Measurements from ENCODE around the gene ZNF646. TPM values are rescaled to one million over a fixed set of nuclear protein-coding genes. Genes with fewer than 3 reads are reported as not detected.

Gene ZNF646
- total RNA-seq, 4 donors from 2014 or later = 3.3 to 17.3 (median 15.1) TPM

GRCh38 chr16:31133046-31133501 lies 58.9 kb downstream of the ZNF646 start:
- peaks cover 0 to 11% of the 10 kb centered on the region in 2 donors for H3K4me1 ChIP-seq
- H3K9me3 ChIP-seq = no peaks in the 10 kb centered on the region
- no peaks in the 10 kb centered on the region for H3K27me3 ChIP-seq
- no peak overlapping the region for H3K27ac ChIP-seq
- H3K4me3 ChIP-seq = no peak overlapping the region
- DNase-seq = no peak
- TF ChIP-seq POLR2A (IDR thresholded peaks at IDR 0.05) (no peak), CTCF (IDR thresholded peaks at IDR 0.05) (no peak)
- H3K36me3 ChIP-seq = no peaks in the 10 kb centered on the region
- intact Hi-C loops (cut with DNase I; ENCODE audit: low total_unique reads) = no loop called here

Other genes starting within 250 kb of the ZNF646 start
- 10 to 100 TPM; 16.5 to 44.8 (median 35.2) TPM for gene BCL7C, start 180.3 kb upstream of the ZNF646 start, total RNA-seq
- gene CTF1, start 177.8 kb upstream of the ZNF646 start, total RNA-seq = 10 to 100 TPM in 2 of 4 donors, 1 to 10 TPM in 1, not detected in 1; 2.3 to 20.6 (median 13.8) TPM
- 10 to 100 TPM in 3 of 4 donors, 1 to 10 TPM in 1; 3.8 to 25.4 (median 19.0) TPM for gene FBXL19, start 150.8 kb upstream of the ZNF646 start, total RNA-seq
- gene ORAI3, start 125.4 kb upstream of the ZNF646 start, total RNA-seq = 10 to 100 TPM; 21.7 to 65.0 (median 27.9) TPM
- 10 to 100 TPM in 1 of 4 donors, 1 to 10 TPM in 3; 2.1 to 31.7 (median 3.5) TPM for gene SETD1A, start 116.7 kb upstream of the ZNF646 start, total RNA-seq
- 10 to 100 TPM in 2 of 4 donors, 1 to 10 TPM in 2; 7.2 to 18.0 (median 11.3) TPM for gene HSD3B7, start 89.2 kb upstream of the ZNF646 start, total RNA-seq
- 1 to 10 TPM in 3 of 4 donors, under 1 TPM in 1; 0.88 to 2.6 (median 2.5) TPM for gene STX1B, start 63.8 kb upstream of the ZNF646 start, total RNA-seq
- 100 to 1,000 TPM in 1 of 4 donors, 10 to 100 TPM in 3; 26.2 to 114 (median 85.1) TPM for gene STX4, start 40.9 kb upstream of the ZNF646 start, total RNA-seq
- 10 to 100 TPM in 1 of 4 donors, 1 to 10 TPM in 3; 4.4 to 20.6 (median 6.4) TPM for gene ZNF668, start 182 bp upstream of the ZNF646 start, total RNA-seq
- gene PRSS53, start 14.5 kb downstream of the ZNF646 start, total RNA-seq = 1 to 10 TPM in 2 of 4 donors, under 1 TPM in 1, not detected in 1; under 0.01 to 5.5 (median 2.4) TPM
- 10 to 100 TPM; 68.7 to 81.8 (median 73.5) TPM for gene VKORC1, start 20.4 kb downstream of the ZNF646 start, total RNA-seq
- 10 to 100 TPM; 15.3 to 32.1 (median 21.9) TPM for gene BCKDK, start 34.0 kb downstream of the ZNF646 start, total RNA-seq
- 100 to 1,000 TPM in 1 of 4 donors, 10 to 100 TPM in 3; 63.0 to 101 (median 77.8) TPM for gene KAT8, start 43.2 kb downstream of the ZNF646 start, total RNA-seq
- gene PRSS8, start 61.3 kb downstream of the ZNF646 start, total RNA-seq = 1 to 10 TPM in 1 of 4 donors, under 1 TPM in 1, not detected in 2; 0.26 to 8.7 TPM
- under 1 TPM in 2 of 4 donors, not detected in 2; 0.48 to 0.76 TPM for gene PRSS36, start 75.6 kb downstream of the ZNF646 start, total RNA-seq
- 100 to 1,000 TPM in 2 of 4 donors, 10 to 100 TPM in 2; 21.5 to 356 (median 109) TPM for gene FUS, start 105.7 kb downstream of the ZNF646 start, total RNA-seq
- 10 to 100 TPM; 12.7 to 87.1 (median 18.0) TPM for gene PYCARD, start 128.3 kb downstream of the ZNF646 start, total RNA-seq
- under 1 TPM in 1 of 4 donors, not detected in 3; under 0.01 TPM for gene TRIM72, start 139.7 kb downstream of the ZNF646 start, total RNA-seq
- gene PYDC1, start 142.7 kb downstream of the ZNF646 start, total RNA-seq = not detected
- gene ITGAM, start 185.6 kb downstream of the ZNF646 start, total RNA-seq = 1 to 10 TPM; 3.1 to 7.9 (median 5.1) TPM